GM12801 (cell line): ENCODE results near the gene MRPS2.

ENCODE experiments used
- CTCF ChIP-seq: IDR thresholded peaks from one replicate; pipeline ENCODE4 v1.5.1; 2011; ENCODE audit warnings: control low read depth; ENCODE audit not compliant: insufficient read length; ENCODE audit errors: extremely low read depth

Gene MRPS2

DNA sequence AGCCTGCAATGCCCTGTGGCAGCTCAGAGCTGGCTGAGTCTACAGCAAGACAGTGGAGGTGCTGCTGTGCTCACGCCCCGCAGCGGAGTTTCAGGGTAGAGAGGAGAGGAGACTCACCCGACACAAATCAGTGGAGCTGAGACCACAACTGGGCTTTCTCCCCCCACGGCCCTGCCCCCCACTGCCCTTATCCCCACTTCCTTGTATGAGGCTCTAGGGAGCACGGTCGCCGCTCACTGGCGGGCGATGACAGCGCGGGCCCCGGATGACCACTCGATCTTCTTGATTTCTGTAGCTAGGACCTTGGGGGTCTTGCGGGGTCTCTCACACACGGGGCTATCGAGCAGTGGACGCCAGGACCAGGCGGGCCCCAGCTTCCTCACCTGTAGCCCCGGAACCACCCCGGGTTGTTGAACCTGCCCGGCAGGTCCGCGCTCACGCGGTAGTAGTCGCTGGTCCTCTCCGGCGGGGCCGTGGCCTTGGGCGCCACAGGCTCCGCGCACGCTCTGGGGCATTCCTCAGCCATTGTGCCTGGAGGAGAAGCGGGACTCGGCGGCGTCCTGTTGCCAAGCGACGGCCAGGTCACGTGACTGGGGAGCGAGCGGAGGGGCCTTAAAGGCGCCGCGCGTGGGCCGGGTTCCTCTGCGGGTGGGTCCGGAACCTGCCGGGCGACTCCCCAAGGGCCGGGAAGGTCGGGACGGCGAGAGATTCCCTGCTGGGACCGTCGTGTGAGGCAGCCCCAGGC lies 984 bp upstream of the MRPS2 start:
- no peak for TF ChIP-seq CTCF

DNA sequence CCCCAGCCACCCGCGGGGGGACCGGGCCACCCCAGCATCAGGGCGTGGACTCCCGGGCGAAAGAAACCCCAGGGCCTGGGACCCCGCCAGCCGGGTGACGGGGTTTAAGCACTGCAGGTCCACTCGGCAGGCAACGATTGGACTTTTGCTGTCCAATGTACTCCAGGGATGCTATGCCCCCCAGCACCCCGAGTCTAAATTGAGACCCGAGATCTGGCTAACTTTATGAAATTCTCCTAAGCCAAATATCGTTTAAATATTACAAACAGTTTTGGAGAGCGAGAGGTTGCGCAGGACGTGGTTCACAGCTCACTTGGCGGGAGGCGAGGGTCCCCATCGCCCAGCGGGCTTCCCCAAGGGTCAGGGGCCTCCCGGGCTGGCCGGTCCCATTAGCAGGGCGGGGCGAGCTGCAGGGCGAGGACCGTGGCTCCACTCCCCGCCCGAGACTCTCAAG lies 384 bp upstream of the MRPS2 start:
- TF ChIP-seq CTCF, result no peak

- TF ChIP-seq CTCF, result no peak
These were observed 1.0 kb downstream of the MRPS2 start for GRCh38 chr9:135501261-135502167.

DNA sequence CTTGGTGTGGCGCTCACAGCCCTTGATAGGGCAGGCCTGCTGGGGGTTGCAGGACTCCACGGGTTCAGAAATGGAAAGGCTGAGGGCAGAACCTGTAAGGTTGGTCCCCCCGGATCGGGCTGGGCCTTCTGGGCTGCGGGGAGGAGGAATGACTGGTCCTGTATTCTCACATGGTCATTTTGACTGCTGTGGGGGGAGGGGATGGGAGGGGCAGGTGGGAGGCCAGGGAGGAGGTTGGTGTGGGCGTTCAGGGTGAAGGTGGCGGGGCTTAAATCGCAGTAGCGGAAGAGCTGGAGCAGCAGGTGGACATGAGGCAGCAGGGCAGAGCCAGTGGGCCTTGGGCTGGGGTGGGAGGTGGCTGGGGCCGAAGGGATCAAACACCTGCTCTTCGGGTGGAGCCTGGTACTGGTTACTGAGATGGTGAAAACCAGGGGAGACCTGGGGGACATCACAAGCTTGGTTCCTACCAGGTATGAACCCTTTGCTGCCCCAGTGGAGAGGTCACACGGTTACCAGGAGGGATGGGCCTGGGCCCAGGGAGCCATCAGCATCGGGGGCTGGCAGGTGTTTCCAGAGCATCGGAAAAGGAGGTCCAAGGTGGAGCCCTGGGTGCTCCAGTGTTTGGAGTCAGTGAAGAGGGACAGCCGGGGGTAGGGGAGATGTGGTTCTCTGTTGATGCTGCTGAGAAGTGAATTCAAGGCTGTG lies 1.8 kb downstream of the MRPS2 start:
- no peak for TF ChIP-seq CTCF

GRCh38 chr9:135502873-135503321 lies 2.4 kb downstream of the MRPS2 start:
- no peak for TF ChIP-seq CTCF

DNA sequence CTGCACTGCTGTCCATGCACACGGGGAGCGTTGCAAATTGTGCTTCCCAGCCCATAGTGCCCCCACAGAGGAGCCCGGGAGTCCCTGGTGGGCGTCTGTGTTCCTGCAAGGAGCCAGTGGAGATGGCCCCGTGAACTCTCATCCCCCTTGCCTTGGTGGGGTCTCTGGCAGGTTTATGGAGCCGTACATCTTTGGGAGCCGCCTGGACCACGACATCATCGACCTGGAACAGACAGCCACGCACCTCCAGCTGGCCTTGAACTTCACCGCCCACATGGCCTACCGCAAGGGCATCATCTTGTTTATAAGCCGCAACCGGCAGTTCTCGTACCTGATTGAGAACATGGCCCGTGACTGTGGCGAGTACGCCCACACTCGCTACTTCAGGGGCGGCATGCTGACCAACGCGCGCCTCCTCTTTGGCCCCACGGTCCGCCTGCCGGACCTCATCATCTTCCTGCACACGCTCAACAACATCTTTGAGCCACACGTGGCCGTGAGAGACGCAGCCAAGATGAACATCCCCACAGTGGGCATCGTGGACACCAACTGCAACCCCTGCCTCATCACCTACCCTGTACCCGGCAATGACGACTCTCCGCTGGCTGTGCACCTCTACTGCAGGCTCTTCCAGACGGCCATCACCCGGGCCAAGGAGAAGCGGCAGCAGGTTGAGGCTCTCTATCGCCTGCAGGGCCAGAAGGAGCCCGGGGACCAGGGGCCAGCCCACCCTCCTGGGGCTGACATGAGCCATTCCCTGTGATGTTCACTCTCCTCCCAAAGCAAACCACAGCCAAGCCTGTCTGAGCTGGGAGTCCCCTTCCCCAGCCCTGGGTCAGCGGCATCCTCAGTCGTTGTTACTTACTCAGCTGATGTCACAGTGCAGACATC lies 3.1 kb downstream of the MRPS2 start:
- no peak for TF ChIP-seq CTCF
